Cerebellar nuclear complex (tissue), 1 donor: ENCODE measurements around the gene ARHGAP23.
A peak's percentile ranks its signal among the peaks of the same experiment; 100 is the strongest.
"Not testable (repeated sequence)": the region's sequence is repeated elsewhere in the genome, so short reads cannot be mapped to it uniquely, and the experiment has no call there.

Experiments used
- DNase-seq, 2 experiments: peaks; one replicate each; lab custom pipeline; 2025; lab: John Stamatoyannopoulos, UW

Gene ARHGAP23

DNA sequence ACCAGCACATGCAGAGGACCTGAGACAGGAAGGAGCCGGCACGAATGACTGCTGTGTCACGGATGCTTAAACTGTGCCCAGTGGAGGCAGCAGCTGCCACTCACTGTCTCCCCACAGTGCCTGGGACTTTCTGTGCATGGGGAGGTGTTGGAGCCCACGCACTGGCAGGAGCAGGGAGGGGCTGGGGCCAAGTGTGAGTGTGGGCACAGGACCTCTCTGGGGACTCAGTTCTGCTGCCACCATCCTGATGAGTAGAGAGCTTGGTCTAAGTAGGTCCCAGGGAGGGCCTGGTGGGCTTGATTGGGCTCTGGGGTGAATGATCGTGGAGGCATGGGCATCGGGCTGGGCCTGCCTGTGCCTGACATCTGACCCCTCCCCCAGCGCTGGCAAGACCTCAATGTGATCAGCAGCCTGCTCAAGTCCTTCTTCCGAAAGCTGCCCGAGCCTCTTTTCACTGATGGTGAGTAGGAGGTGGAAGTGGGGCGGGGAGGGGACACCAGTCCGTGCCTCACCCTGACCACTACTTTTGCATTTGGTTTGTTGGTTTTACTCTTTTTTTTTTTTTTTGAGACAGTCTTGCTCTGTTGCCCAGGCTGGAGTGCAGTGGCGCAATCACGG is 57.5 kb downstream of the ARHGAP23 start:
- not testable (repeated sequence) for DNase-seq

DNA sequence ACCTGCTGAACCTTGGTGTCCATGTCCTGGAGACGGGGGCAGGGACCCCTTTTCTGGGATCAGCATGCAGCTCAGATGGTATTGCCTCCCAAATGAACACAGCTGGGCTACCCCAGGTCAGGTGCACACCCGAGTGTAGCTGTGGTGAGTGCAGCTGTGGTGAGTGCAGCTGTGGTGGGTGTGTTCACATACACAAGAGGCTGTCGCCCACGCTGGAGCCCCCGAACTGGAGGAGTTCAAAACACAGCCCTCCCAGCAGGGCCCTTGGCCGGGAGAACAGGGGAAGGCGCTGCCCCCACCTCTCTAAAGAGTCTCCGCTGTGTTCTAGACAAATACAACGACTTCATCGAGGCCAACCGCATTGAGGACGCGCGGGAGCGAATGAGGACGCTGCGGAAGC is 61.5 kb downstream of the ARHGAP23 start:
- DNase-seq: not testable (repeated sequence)

DNA sequence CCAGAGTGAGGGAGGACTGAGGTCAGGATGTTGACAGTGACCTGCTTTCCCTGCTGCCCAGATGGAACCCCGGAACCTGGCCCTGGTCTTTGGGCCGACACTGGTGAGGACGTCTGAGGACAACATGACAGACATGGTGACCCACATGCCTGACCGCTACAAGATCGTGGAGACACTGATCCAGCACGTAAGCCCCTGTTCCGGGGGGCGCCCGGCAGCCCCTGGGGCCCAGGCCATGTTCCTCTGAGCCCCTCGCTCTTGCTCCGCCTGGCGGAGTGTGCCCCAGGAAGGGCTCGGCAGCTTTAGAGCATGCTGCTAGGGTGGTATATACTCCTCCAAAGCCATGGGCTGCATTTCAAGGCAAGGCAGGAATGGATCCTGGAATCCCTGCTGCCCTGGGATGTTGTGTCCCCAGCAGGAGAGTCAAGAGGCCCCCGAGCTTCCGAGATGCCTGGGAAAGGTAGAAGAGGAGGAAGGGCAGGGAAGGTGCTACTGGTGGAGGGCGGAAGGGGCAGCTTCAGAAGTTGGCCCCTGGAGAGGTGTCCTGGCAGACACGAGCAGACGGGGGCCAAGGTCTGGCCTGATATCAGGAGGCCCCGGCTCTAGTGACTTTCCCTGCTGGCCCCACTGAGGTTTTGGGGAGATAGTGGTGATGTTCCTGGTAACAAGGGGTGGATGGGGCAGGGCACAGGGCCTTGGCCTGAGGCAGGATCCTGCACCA is 63.2 kb downstream of the ARHGAP23 start:
- DNase-seq: not testable (repeated sequence)

DNA sequence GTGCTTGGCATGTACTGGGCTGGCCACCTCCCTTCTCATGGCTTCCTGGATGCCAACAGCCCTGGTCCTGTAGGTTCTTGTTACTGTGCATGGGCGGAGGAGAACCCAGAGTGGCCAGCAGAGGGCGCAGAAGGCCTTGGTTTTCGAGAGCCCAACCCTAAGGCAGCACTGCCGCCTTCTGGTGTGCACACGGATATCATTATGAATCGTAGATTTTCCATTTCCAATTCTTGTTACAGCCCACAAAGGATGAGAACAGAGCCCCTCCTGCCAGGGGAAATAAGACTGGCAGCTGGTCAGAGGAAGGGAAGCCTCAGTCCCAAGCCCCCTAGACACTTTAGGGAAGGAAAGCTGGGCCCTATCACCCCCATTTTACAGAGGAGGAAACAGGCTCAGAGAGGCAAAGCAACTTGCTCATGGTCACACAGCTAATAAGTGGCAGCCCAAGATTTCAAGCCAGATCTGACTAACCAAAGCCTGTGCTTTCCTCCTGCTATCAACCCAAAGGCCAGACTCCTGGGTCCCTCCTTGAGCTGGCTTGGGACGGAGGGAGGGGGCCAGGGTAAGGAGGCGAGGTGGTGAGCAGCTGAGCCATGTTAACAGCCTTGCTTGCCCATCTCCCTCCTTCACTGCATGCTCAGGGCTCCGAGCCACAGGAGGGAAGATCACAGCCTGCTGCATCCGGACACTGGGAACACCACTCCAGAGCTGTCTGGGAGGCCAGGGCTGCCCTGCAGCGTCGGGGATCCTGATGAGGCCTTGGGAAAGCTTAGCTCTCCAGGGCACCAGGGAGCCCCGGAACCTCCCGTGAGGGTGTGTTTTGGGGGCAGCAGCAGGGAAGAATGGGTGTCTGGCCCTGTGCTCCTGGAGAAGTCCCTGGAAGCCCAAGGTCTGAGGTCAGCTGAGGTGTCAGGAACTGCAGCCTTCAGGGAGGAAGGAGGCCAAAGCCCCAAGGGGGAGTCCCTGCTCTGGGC is 64.1 kb downstream of the ARHGAP23 start:
- peak in 1 of 2 experiments; percentile 54 for DNase-seq

DNA sequence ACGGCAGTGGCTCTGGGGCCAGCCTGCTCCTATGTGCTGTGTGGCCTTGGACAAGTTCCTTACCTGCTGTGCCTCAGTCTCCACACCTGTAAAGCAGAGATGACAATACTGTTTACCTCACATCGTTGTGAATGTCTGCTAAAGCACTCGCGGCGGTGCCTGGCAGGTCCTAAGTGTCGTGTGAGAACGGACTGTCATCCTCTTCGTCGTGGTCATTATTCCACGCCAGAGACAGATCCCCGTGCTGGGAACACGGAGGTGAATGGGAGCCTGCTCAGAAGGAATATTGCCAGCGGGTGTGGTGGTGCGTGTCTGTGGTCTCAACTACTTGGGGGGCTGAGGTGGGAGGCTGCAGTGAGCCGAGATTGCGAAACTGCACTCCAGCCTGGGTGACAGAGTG is 65.9 kb downstream of the ARHGAP23 start:
- not testable (repeated sequence) for DNase-seq

DNA sequence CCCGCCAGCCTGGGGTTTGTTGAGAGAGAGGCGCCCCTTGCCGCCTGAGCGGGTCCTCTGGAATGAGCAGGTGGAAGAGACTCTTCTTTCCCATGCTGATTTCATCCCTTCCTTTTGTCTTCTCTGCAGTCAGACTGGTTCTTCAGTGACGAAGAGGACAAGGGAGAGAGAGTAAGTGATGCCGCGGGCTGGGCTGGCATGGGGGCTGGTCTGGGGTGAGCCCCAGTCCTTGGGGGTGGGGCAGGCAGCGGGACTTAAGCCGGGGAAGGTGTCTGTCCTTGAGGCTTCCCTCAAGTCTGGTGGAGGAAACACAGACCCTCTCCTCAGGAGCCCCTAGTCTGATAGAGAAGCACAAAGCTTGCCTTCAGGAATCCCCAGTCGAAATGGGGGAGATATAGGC is 69.4 kb downstream of the ARHGAP23 start:
- DNase-seq: not testable (repeated sequence)

DNA sequence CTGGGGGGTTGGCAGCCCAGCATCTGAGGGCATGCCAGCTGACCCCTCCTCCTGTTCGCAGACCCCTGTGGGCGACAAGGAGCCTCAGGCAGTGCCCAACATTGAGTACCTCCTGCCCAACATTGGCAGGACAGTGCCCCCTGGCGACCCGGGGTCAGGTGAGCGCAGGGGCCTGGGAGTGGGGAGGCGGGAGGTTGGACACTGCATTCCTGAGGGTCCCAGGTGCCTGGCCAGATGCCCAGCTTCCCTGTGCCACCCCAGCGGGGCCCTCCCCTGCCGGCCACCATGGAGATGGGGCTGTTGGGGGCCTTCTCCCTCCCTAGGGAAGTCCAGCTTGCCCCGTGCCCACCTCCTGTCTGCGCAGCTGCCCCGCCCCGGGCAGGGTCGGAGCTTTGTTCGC is 70.1 kb downstream of the ARHGAP23 start:
- no peak for DNase-seq

DNA sequence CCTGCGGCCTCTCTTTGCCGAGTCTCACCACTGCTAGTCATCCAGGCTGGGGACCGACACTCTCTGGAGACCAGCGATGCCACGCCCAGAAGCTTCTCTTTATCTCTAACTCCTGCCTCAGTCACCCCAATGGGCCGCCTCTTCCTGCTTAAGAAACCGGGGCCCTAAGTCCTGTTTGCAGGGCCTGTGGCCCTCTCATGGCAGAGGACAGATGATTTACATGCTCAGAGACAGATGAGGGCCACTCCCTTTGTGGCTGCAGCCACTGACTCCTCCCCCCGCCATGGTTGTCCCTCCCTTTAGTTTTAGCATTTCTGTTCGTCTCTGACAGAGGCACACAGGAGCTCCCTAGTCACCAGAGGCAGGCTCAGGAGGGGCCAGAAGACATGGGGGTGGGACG is 71.0 kb downstream of the ARHGAP23 start:
- DNase-seq: not testable (repeated sequence)

DNA sequence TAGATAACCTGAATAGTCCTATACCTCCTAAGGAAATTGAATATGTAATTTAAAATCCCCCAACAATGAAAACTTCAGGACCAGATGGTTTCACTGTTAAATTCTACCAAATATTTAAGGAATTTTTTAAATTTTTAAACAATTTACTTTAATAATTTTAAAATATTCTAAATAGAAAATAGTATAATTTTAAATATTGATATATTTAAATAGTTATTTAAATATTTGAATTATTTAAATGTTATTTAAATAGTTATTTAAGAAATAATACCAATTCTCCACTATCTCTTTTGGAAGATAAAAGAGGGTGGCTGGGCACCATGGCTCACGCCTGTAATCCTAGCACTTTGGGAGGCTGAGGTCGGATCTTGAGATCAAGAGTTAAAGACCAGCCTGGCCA is 73.5 kb downstream of the ARHGAP23 start:
- not testable (repeated sequence) for DNase-seq

DNA sequence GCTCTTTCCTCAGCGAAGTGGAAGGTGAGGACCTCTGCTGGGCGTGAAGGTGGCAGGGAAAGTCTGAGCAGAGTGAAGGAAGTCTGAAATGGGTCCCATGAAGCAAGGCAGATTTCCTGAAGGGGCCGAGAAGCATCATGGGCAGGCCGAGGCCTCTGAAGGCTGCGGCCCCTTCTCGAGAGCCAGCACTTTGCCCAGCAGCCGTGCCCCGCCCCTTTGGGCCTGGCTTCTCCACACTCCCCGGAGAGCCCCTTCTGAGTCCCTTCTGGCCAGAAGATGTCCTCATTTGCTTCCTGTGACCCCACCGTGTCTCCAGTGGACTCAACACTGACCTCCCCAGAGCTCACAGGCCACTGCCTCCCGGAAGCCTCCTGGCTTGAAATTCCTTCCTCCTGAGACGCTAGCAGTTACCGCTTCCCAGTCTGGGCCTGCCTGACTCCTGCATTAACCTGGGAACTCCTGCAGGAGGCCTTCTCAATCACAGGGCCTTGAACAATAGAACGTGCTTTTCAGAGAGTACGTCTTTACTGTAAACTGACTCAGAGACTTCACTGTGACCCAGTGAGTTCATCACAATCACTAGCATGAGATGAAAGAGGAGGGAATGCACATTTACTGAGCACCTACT is 75.1 kb downstream of the ARHGAP23 start:
- not testable (repeated sequence) for DNase-seq

DNA sequence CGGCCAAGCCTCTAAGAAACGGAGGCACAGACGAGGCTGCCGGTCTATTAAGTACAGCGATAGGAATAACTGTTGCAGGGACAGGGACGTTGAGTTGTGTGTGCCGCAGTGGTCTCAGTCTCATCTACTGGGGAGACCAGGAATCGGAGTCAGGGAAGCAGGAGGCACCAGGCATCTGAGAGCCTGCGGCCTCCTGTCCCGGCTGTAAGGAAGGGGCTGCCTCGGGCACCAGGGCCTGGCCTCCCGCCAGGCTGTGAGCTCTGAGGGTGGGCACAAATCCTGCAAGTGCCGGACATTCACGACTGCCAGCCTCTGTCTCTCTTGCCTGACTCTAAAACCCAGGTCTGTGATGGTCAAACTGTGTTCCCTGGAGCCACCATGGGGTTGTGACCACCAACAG is 76.0 kb downstream of the ARHGAP23 start:
- no peak for DNase-seq

DNA sequence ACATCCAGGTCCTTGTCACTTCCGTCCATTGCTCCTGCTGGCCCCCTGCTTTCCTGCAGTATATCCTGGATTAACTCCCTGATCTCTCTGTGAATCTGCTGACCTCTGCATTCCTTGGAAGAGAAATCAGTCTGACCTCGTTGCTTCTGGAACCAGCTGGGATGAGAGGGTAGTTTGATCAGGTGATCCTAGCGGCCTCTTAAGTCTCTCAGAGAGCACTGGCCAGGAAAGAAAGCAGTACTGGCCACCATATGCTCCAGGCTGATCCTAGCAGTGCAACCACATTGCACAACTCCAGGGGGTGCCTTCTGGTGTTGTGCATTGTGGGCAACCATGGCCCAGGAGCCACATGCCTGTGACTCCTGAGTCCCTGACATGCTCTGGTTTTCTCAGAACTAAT is 79.2 kb downstream of the ARHGAP23 start:
- no peak for DNase-seq

DNA sequence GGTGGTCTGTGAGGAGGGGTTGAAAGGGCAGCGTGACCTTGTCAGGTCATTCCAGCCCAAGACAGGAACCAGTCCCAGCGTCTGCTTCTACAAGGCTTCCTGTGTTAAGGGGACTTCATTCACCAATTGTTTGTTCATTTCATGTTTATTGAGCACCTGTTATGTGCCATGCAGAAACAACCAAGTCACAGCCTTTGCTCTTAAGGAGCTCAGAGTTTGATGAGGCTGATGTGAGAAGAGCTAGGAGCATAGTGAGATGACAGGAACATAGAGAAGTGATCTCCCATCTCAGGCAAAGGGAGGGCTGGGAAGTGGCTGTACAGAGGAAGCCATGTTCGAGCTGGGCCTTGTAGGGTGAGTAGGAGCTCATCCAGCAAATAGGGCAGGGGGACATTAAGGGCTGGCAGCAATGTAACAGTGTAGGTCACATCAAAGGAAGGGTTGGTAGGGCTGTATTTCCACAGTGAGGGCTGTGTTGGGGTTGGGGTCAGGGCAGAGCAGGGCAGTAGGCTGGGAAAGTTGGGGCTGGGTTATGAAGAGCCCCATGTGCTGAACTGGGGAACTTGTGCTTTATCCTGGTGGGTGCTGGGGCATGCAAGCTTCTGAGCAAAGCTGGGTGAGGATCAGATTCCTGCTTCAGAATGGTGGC is 79.8 kb downstream of the ARHGAP23 start:
- no peak for DNase-seq

DNA sequence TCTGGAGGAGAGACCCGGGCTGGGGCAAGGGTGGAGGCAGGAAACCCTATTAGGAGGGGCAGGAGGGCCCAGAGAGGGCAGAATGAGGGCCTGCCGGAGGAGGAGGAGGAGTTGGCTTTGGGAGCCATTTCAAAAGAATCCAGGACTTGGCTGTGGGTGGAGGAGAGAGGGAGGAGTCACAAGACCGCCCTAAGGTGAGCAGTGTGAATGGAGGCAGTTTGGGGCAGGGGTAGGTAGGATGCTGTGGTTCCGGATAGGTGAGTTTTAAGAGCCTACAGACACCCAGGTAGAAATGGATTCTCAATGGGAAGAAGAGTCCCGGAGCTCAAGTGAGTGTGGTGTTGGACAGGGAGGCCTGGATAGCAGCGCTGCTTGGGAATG is 80.3 kb downstream of the ARHGAP23 start:
- DNase-seq: no peak

DNA sequence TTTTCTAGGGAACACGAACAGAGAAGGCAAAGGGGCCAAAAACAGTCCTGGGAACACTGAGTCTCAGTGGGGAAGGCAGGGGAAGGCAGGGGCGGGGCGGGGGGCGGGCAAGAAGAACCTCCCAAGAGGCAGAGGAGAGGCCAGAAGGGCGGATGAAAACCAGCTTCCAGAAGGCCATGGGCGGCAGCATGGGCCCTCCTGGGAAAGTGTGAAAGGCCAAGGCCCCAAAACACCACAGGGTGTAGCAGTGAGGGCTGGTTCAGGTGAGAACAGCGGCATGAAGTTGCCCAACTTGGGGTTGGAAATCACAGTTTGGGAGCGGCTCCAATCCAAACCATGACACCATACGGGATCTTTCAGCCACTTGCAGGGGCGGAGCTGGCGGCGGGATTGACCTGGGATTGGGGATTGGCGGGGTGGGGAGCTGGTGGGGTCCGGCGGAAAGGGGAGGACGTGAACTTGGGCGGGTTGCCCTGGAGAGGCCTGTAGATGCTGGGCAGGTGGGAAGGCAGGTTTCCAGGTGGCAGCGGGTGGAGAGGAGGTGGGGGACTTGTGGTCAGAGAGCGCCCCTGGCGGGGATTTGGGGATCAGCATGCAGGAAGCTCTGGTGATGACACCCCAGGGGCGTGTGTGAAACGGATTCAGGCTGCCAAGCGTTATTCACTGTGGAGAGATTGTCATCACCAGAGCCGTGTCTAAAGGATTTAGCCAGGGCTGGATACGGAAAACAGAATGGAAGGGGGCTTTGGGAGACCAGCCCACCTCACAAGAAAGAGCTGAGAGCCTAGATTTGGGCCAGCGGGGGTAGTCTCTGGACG is 80.9 kb downstream of the ARHGAP23 start:
- DNase-seq: peak in 1 of 2 experiments; percentile 79

DNA sequence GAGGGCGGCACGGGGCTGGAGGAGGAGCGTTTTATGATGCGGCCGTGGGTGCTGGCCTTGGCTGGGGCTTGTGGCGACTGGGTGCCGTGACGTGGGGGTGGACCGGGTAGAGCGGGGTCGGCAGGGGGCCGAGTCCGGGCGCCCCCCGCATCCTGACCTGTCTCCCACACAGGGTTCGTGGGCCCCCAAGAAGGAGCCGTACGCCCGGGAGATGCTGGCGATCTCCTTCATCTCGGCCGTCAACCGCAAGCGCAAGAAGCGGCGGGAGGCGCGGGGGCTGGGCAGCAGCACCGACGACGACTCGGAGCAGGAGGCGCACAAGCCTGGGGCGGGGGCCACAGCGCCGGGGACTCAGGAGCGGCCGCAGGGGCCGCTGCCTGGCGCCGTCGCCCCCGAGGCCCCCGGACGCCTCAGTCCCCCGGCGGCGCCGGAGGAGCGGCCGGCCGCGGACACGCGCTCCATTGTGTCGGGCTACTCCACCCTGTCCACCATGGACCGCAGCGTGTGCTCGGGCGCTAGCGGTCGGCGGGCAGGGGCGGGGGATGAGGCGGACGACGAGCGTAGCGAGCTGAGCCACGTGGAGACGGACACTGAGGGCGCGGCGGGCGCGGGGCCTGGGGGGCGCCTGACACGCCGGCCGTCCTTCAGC is 81.6 kb downstream of the ARHGAP23 start:
- no peak for DNase-seq

DNA sequence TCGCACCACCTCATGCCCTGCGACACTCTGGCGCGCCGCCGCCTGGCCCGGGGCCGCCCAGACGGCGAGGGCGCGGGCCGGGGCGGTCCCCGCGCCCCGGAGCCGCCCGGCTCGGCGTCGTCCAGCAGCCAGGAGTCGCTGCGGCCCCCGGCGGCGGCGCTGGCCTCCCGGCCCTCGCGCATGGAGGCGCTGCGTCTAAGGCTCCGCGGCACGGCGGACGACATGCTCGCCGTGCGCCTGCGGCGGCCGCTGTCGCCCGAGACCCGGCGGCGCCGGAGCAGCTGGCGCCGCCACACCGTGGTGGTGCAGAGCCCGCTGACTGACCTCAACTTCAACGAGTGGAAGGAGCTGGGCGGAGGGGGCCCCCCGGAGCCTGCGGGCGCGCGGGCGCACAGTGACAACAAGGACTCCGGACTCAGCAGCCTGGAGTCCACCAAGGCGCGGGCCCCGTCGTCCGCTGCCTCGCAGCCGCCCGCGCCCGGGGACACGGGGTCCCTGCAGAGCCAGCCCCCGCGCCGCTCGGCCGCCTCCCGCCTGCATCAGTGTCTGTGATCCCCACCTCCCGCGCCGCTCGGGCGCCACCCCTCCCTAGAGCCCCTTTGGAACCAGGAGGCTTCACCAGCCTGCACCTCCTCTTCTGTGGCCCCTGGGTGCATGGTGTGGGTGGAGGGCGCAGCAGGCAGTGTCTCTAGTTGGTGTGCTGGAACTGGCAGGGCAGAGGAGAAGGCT is 82.3 kb downstream of the ARHGAP23 start:
- DNase-seq: no peak

DNA sequence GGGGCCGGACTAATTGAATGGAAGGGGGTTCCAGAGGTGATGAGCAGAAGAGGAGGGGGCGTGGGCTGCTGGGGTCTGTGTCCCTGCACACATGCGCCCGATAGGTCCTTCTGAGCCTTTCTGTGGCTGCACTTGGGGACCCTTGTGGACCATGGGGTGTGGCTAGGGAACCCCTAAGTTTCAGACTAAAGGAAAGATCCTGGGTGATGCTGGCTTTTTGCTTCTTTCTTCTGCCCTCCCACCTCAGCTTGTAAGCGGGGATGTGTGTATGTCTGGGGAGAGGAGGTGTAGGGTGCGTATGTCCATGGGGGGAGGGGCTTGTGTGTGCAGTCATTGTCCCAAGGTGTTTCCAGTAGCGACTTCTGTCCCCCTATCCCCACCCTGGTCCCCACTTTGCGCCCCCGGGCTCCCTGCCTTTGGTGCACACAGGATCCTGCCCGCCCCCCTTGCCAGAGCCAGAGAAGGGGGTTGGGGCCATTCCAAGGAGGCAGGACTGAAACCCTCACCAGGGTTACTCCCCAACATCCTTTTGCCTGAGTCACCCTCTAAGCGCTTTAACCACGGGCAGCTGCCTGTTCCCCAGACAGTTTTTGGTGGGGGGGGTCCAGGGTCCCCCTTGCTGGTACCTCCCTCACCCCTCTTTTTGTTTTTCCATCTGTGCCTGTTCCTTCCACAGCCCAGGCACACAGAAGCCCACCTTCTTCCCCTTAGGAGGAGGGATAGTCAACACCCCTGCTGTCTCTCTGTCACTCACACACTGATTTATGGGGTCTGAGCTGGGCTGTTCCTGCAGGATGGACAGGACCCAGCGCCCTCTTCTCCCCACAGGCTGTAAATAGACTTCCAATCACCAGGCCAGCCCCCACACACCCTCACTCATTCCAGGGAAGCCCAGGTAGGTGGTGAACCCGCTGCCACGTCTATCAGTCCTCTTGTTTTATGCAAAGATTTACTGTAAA is 83.2 kb downstream of the ARHGAP23 start:
- no peak for DNase-seq
